ENCODE measurements around the gene KCNQ1. TPM values are rescaled to one million over a fixed set of nuclear protein-coding genes. Genes with fewer than 3 reads are reported as not detected.
A peak's percentile ranks its signal among the peaks of the same experiment; 100 is the strongest.

The KCNQ1 gene
- total RNA-seq, 1 donor from 2014 or later = 0.86 TPM

DNA sequence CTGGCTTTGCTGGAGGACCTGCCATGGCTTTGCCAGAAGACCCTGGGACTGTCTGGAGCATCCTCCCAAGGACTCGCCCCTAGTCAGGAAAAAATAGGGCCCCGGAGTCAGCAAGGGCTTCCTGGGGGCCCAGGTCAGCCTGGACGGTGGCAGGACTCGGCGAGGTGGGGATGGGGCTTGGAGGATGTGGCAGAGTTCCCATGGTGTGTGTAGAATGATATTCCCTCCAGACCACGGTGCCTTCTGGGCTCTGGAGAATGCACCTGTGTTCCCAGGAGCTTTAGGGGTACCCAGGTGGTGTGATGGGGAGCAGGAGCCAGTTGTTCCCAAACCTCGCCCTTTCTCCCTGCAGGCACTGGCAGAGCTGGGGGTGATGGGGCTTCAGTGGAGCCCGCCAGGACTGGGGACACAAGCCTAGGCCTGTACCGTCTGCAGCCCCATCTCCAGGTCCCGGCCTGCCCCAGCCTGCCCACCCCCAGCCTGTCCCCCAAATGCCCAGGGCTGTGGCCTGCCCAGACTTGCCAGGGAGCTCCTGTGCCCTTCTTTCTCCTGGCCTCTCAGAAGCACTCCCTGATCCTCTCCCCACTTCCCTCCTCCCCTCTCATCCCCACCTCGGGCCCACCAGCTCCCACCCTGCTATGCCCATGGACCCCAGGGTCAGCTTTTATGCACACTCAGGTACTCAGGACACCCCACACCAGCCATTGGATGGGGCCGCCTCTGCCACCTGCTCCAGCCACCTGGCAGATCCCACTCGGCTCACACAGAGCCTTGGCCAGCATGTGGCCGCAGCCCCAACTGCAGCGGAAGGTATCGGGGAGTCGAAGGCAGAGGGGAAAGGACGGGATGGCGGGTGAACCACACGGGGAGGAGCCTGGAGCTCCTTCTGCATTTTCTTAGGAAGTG, 358.6 kb downstream of the KCNQ1 start:
- no peak overlapping the region for H3K27ac Mint-ChIP-seq (ENCODE audit: unreplicated experiment)
- peaks cover 3% of the 10 kb centered on the region for H3K36me3 Mint-ChIP-seq (ENCODE audit: low read depth)
- TF ChIP-seq, protein P1, sequence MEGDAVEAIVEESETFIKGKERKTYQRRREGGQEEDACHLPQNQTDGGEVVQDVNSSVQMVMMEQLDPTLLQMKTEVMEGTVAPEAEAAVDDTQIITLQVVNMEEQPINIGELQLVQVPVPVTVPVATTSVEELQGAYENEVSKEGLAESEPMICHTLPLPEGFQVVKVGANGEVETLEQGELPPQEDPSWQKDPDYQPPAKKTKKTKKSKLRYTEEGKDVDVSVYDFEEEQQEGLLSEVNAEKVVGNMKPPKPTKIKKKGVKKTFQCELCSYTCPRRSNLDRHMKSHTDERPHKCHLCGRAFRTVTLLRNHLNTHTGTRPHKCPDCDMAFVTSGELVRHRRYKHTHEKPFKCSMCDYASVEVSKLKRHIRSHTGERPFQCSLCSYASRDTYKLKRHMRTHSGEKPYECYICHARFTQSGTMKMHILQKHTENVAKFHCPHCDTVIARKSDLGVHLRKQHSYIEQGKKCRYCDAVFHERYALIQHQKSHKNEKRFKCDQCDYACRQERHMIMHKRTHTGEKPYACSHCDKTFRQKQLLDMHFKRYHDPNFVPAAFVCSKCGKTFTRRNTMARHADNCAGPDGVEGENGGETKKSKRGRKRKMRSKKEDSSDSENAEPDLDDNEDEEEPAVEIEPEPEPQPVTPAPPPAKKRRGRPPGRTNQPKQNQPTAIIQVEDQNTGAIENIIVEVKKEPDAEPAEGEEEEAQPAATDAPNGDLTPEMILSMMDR (conservative IDR thresholded peaks at IDR 0.05) = no peak
- no peak overlapping the region for H3K4me3 Mint-ChIP-seq
- DNase-seq (ENCODE audit: low read depth, low spot score) = no peak
- H3K27me3 Mint-ChIP-seq (ENCODE audit: low read depth) = no peaks in the 10 kb centered on the region
- H3K9me3 Mint-ChIP-seq = peaks cover 4% of the 10 kb centered on the region
- H3K4me1 Mint-ChIP-seq = peaks cover 40% of the 10 kb centered on the region

DNA sequence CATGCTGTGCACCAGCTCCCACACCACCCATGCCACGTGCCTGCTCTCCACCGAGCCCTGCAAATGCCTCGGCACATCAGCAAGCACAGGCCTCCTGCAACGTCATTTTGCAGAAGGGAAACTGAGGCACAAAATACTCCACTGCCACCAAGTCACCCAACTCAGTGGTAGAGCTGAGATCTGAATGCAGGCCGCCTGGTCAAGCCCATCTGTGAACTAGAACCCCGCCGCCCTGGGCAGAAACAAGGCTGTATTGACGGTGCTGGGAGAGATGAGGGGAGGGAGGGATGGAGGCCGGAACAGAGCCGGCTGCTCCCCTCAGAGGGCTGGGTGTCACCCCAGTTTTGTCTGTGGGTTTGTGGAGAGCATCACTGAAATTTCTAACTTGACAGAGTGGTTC, 359.4 kb downstream of the KCNQ1 start:
- TF ChIP-seq, protein P1 (conservative IDR thresholded peaks at IDR 0.05) = no peak
- H3K27ac Mint-ChIP-seq (ENCODE audit: unreplicated experiment) = peak overlapping the region; percentile 77
- DNase-seq (ENCODE audit: low read depth, low spot score) = no peak
- H3K36me3 Mint-ChIP-seq (ENCODE audit: low read depth) = peaks cover 4% of the 10 kb centered on the region
- no peaks in the 10 kb centered on the region for H3K27me3 Mint-ChIP-seq (ENCODE audit: low read depth)
- no peak overlapping the region for H3K4me3 Mint-ChIP-seq
- peaks cover 37% of the 10 kb centered on the region for H3K4me1 Mint-ChIP-seq
- peaks cover 3% of the 10 kb centered on the region for H3K9me3 Mint-ChIP-seq

DNA sequence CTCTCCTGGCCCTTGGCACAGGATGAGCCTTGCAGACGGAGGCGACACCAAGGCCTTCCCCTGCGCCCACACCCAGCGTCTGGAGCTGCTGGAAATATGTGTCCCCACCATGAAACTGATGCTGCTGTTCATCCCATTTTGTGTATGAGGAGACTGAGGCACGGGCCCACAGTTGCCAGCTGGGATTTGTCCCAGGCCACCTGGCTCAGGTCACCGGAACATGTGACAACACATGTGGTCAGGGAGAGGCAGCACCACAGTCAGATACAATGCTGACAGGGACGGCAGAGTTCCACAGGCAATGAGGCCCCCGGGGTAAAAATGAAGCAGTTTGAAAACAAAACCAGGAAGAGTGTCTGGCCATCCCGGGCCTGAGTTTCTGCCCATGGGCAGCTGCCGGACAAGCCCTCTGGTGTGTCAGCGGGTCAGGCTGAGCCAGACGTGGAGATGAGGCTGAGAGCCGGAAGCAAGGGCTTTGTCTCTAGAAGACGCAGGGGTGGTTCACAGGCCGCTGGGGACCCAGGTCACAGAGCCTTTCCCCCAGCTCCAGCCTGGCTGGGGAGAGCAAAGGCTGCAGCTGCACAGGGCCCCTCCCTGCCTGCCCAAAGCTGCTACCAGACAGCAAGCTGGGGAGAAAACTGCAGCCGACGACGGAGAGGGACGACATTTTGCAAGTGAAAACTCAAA, 360.0 kb downstream of the KCNQ1 start:
- Mint-ChIP-seq H3K4me3 (peak overlapping the region; percentile 57), H3K27ac (ENCODE audit: unreplicated experiment) (peak overlapping the region; percentile 77), H3K36me3 (ENCODE audit: low read depth) (peaks cover 6% of the 10 kb centered on the region), H3K4me1 (peaks cover 37% of the 10 kb centered on the region), H3K27me3 (ENCODE audit: low read depth) (no peaks in the 10 kb centered on the region), H3K9me3 (peaks cover 4% of the 10 kb centered on the region)
- DNase-seq (ENCODE audit: low read depth, low spot score) = no peak
- TF ChIP-seq, protein P1 (conservative IDR thresholded peaks at IDR 0.05) = no peak

DNA sequence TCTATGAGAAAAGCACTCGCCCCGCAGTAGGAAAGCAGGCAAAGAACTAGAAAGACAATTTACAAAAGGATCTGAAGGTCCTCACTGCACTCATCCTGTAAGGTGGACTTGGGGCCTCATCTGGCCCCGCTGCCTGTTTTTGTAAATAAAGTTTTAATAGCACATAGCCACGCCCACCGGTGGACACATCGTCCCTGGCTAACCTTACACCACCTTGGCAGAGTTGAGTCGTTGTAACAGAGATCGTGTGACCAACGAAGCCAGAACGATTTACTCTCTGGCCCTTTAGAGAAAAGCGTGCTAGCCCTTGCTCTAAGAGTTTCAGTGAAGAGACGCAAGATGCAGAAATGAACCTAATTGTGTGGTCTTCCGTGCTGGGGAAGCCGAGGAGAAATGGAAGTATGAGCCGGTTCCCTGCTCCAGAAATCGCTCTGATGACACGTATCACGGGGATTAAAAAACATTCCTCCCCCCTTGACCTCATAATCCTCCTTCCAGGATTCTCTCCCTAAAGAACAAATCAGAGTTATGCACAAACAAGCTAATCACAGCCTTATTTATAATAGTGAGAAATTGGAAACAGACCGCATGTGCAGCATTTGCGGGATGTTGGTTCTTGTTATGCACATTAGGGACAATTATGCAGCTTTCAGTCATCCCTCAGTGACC, 360.7 kb downstream of the KCNQ1 start:
- Mint-ChIP-seq H3K36me3 (ENCODE audit: low read depth) (peaks cover 6% of the 10 kb centered on the region), H3K4me3 (peak overlapping the region; percentile 57), H3K27me3 (ENCODE audit: low read depth) (no peaks in the 10 kb centered on the region), H3K4me1 (peaks cover 37% of the 10 kb centered on the region), H3K27ac (ENCODE audit: unreplicated experiment) (peak overlapping the region; percentile 77), H3K9me3 (peaks cover 9% of the 10 kb centered on the region)
- DNase-seq (ENCODE audit: low read depth, low spot score) = no peak
- TF ChIP-seq, protein P1 (conservative IDR thresholded peaks at IDR 0.05) = no peak

DNA sequence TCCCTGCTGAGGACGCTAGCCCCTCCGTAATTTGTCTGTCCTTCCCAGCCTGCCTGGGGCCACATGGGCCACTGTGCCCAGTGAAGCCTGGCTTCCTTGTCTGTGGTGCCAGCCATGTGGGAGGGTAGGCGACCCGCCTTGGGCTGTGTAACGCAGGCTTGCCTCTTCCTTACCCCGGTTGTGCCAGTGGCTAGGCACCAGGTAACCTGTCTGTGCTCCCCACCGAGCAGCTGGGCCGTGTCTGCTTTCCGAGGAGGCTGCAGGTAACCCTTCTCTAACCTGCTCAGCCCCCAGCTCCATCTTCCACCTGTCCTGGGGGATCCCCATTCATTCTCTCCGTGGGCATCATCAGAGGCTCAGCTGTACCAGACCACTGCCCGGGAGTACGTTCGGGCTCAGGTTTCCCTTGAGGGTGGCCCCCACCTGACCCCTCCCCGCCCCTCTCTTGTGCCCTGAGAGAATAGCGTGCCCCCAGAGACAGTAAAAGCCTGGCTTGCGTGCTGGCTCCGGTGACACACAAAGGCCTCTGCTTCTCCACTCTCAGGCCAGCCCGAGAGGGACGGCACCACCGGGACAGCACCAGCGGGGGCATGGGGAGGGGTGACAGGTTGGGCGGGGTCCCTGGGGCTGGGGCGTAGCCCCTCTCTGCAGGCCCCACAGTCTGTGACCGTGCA, 361.7 kb downstream of the KCNQ1 start:
- peaks cover 6% of the 10 kb centered on the region for H3K36me3 Mint-ChIP-seq (ENCODE audit: low read depth)
- no peak overlapping the region for H3K4me3 Mint-ChIP-seq
- no peaks in the 10 kb centered on the region for H3K27me3 Mint-ChIP-seq (ENCODE audit: low read depth)
- peaks cover 37% of the 10 kb centered on the region for H3K4me1 Mint-ChIP-seq
- peaks cover 10% of the 10 kb centered on the region for H3K9me3 Mint-ChIP-seq
- TF ChIP-seq, protein P1 (conservative IDR thresholded peaks at IDR 0.05) = no peak
- no peak overlapping the region for H3K27ac Mint-ChIP-seq (ENCODE audit: unreplicated experiment)
- no peak for DNase-seq (ENCODE audit: low read depth, low spot score)
